22Rv1 (cell line): ENCODE results near the gene P4HA2.

Source experiments
- H3K27ac ChIP-seq: fragments of 450-650 bp; 2 replicates; pipeline ENCODE4 v1.5.1; 2017
- ZFX ChIP-seq: fragments of 450-650 bp; IDR thresholded peaks from 2 replicates; pipeline ENCODE4 v1.6.1; 2017; ENCODE audit warnings: antibody characterized with exemption, borderline replicate concordance
- TF ChIP-seq, protein P1 (sequence below): fragments of 450-650 bp; IDR thresholded peaks from 2 replicates; pipeline ENCODE4 v1.5.1; 2017; ENCODE audit warnings: mild to moderate bottlenecking

The P4HA2 gene

GRCh38 chr5:132220491-132220890 is 7.2 kb downstream of the P4HA2 start:
- no peak overlapping the region for H3K27ac ChIP-seq
- TF ChIP-seq, protein P1, sequence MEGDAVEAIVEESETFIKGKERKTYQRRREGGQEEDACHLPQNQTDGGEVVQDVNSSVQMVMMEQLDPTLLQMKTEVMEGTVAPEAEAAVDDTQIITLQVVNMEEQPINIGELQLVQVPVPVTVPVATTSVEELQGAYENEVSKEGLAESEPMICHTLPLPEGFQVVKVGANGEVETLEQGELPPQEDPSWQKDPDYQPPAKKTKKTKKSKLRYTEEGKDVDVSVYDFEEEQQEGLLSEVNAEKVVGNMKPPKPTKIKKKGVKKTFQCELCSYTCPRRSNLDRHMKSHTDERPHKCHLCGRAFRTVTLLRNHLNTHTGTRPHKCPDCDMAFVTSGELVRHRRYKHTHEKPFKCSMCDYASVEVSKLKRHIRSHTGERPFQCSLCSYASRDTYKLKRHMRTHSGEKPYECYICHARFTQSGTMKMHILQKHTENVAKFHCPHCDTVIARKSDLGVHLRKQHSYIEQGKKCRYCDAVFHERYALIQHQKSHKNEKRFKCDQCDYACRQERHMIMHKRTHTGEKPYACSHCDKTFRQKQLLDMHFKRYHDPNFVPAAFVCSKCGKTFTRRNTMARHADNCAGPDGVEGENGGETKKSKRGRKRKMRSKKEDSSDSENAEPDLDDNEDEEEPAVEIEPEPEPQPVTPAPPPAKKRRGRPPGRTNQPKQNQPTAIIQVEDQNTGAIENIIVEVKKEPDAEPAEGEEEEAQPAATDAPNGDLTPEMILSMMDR, result no peak
- TF ChIP-seq ZFX, result no peak

DNA sequence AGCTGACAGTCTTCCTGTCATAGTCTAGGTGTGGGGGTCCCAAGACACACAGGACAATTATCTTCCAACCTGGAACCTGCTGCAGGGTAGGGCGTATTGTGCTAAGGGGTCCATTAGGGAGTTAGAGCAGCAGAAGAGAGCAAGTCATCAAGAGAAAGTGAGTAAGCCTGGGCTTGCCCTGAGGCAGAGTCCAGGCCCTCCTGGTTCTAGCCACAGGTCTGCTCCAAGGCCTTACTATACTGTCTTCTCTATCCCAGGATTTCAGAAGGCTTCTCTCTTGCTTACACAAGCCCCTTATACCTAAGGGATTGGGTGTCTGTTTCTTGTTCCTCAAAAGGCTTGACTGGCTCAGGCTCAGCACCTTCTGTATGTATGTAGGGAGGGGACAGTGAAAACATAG is 7.7 kb downstream of the P4HA2 start:
- TF ChIP-seq, protein P1, result no peak
- TF ChIP-seq ZFX, result no peak
- no peak overlapping the region for H3K27ac ChIP-seq

GRCh38 chr5:132219289-132219970 is 8.2 kb downstream of the P4HA2 start:
- TF ChIP-seq, protein P1, result no peak
- no peak for TF ChIP-seq ZFX
- H3K27ac ChIP-seq, result no peak overlapping the region

DNA sequence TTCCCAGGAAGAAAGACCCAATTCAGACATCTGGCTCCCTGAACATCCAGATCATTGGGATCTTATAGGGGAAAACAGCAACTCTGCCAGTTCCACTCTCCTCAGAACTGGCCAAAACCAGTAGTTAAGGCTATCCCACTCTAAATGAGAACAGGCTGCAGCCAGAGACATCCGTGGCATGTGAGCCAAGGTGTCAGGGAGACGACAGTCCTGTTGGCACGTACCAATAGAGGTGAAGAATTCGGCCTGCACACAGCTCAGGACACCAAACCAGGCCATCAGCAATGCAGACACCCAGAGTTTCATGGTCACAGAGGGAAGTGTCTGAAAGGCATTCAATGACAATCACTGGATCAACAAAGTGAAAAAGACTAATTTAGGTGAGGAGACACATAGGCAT is 9.3 kb downstream of the P4HA2 start:
- TF ChIP-seq, protein P1, result no peak
- TF ChIP-seq ZFX, result no peak
- H3K27ac ChIP-seq, result no peak overlapping the region

GRCh38 chr5:132215329-132215728 is 12.3 kb downstream of the P4HA2 start:
- no peak for TF ChIP-seq ZFX
- TF ChIP-seq, protein P1, result no peak

GRCh38 chr5:132214491-132214890 is 13.2 kb downstream of the P4HA2 start:
- H3K27ac ChIP-seq, result no peak overlapping the region
- TF ChIP-seq ZFX, result no peak
- TF ChIP-seq, protein P1, result no peak

More at GRCh38 chr5:132215329-132215728, 12.3 kb downstream of the P4HA2 start:
- no peak overlapping the region for H3K27ac ChIP-seq

- TF ChIP-seq, protein P1, result no peak
- no peak for TF ChIP-seq ZFX
- no peak overlapping the region for H3K27ac ChIP-seq
Observed at GRCh38 chr5:132213666-132214065, 14.0 kb downstream of the P4HA2 start.
